ENCODE measurements around the gene HBA2. TPM values are rescaled to one million over a fixed set of nuclear protein-coding genes. Genes with fewer than 3 reads are reported as not detected.

Gene HBA2
- total and polyA plus RNA-seq, 9 of the 15 experiments (the other 6 are each of a cell fraction or from before 2014, with no cell fraction given): 40.4 to 853 (median 286) TPM

- Histone ChIP-seq H3K9me3 (replicated peaks; ENCODE audit: control insufficient read depth, insufficient read depth, low read depth, low read length) (no peaks in the 10 kb centered on the region), H3K36me3 (ENCODE audit: control insufficient read depth, insufficient read depth, low read length) (no peaks in the 10 kb centered on the region), H3K79me2 (ENCODE audit: control insufficient read depth, insufficient read depth, low read length) (peaks cover 4% of the 10 kb centered on the region; the same call in 2 of the 3 replicates), H3K9me1 (ENCODE audit: control insufficient read depth, insufficient read depth, low read length) (no peaks in the 10 kb centered on the region), H2AFZ (ENCODE audit: low read depth, low read length) (peak overlapping the region; percentile 52), H3K4me1 (replicated peaks in 1 of 2; ENCODE audit: control insufficient read depth in 2 of 2, insufficient read depth in 2 of 2, low read length in 2 of 2) (peaks cover 38 to 53% of the 10 kb centered on the region in 2 experiments), H3K27me3 (ENCODE audit: control insufficient read depth in 2 of 2, insufficient read depth in 2 of 2, low read length in 2 of 2) (no peaks in the 10 kb centered on the region), H4K20me1 (replicated peaks; ENCODE audit: control insufficient read depth, insufficient read depth, low read length) (no peaks in the 10 kb centered on the region), H3K27ac (ENCODE audit: extremely low read depth, low read depth, low read length) (peak overlapping the region; percentile 81), H3K9ac (ENCODE audit: insufficient read depth in 1 of 2, low read depth in 2 of 2, low read length in 2 of 2) (peak overlapping the region; percentile 56 to 86), H3K4me3 (no peak overlapping the region), H3K4me2 (ENCODE audit: insufficient read depth, low read length) (peak overlapping the region; percentile 71)
- BruUV-seq (replicated peaks): no TSS peak
- no peak for FAIRE-seq
- ChIA-PET CTCF (ENCODE audit: low intra/inter-chr PET ratio) (no interaction called here), POLR2A (interaction anchor here (0.5 to 1.6 kb wide), 7 partner anchors 8 to 1014 kb away, joined by 3 to 4 read pairs (median 3); no protein-coding TSS in a partner anchor)
- peak; percentile 25 for ATAC-seq
- WGBS (ENCODE audit: insufficient coverage, low coverage, missing lambda C conversion rate): 7% methylated on average over 6 of the region's 6 CpGs
- in situ Hi-C loops (cut with MboI): no loop called here
- intact Hi-C loops (cut with micrococcal nuclease): loop anchor here (2.0 kb wide), 1 partner anchor 35 kb away; no protein-coding TSS in a partner anchor
- peak in 1 of 4 experiments; percentile 27 for DNase-seq (ENCODE audit: extremely low read depth in 1 of 4, low spot score in 3 of 4)
- peak; percentile 35; the same call in 1 of the 2 replicates for TF ChIP-seq GTF2A2 (tag; IDR thresholded peaks at IDR 0.05)
- TF ChIP-seq ZFX (CRISPR knock-in tag; IDR thresholded peaks at IDR 0.05): peak; percentile 6; the same call in 1 of the 2 replicates
- TF ChIP-seq NFRKB (IDR thresholded peaks at IDR 0.05; ENCODE audit: low read depth): 0 out of 2 replicates have a peak, but pooled peaks have one; percentile 7
- TF ChIP-seq BHLHE40 (IDR thresholded peaks at IDR 0.05; ENCODE audit: low read length): 0 out of 2 replicates have a peak, but pooled peaks have one; percentile 4
- 0 out of 2 replicates have a peak, but pooled peaks have one; percentile 39 for TF ChIP-seq GATAD2A (IDR thresholded peaks at IDR 0.05)
- no peak for TF ChIP-seq ZBTB2 (IDR thresholded peaks at IDR 0.05)
- TF ChIP-seq SETDB1 (IDR thresholded peaks at IDR 0.05; ENCODE audit: low read length): no peak
- peak; percentile 8; the same call in 1 of the 2 replicates for TF ChIP-seq SMAD4 (CRISPR knock-in tag; conservative IDR thresholded peaks at IDR 0.05)
- TF ChIP-seq CHD1 (IDR thresholded peaks at IDR 0.05; ENCODE audit: low read length): peak; percentile 2
- TF ChIP-seq RBBP5 (IDR thresholded peaks at IDR 0.05; ENCODE audit: borderline replicate concordance, insufficient read depth, low read length, poor library complexity, severe bottlenecking): peak; percentile 3
Measured at GRCh38 chr16:143456-143855, 29.2 kb upstream of the HBA2 start.
